CD8-positive, alpha-beta memory T cell (primary cell): ENCODE data around the gene CD164L2. TPM values are rescaled to one million over a fixed set of nuclear protein-coding genes. Genes with fewer than 3 reads are reported as not detected.

ENCODE experiments used
- CTCF ChIA-PET: fragments of 350-600 bp; sonication (Branson Sonifier 250); formaldehyde crosslinking; loops from one replicate; lab custom pipeline; 2021; ENCODE audit warnings: antibody characterized with exemption; lab: Charles Lee
- POLR2A ChIA-PET: fragments of 350-600 bp; sonication (Branson Sonifier 250); formaldehyde crosslinking; loops from one replicate; lab custom pipeline; 2021; ENCODE audit warnings: antibody characterized with exemption; lab: Charles Lee
- DNase-seq, 5 donors: peaks; one replicate each; pipeline versions ENCODE4 v3.0.0 to v3.0.0-alpha.2; 2020 to 2022; ENCODE audit warnings: mixed read lengths in 1 of 5
- H3K27ac ChIP-seq: one replicate; pipeline ENCODE4 v1.7.0; 2013; ENCODE audit warnings: low read depth, mild to moderate bottlenecking, low read length, moderate library complexity
- H3K27me3 ChIP-seq: 2 replicates; pipeline ENCODE4 v1.7.0; 2013; ENCODE audit warnings: low read length, mild to moderate bottlenecking; ENCODE audit not compliant: insufficient read depth, poor library complexity, severe bottlenecking
- H3K36me3 ChIP-seq: 2 replicates; pipeline ENCODE4 v1.7.0; 2013; ENCODE audit warnings: mild to moderate bottlenecking, low read length, moderate library complexity; ENCODE audit not compliant: insufficient read depth
- H3K4me1 ChIP-seq: 2 replicates; pipeline ENCODE4 v1.7.0; 2013; ENCODE audit warnings: mild to moderate bottlenecking, low read length, moderate library complexity; ENCODE audit not compliant: insufficient read depth
- H3K4me3 ChIP-seq: 2 replicates; pipeline ENCODE4 v1.7.0; 2013; ENCODE audit warnings: mild to moderate bottlenecking, low read length
- H3K9me3 ChIP-seq: 2 replicates; pipeline ENCODE4 v1.7.0; 2013; ENCODE audit warnings: mild to moderate bottlenecking, low read length
- H3K27ac Mint-ChIP-seq, 8 donors: one replicate each; pipeline ENCODE4 v1.8.0; 2020 to 2021; ENCODE audit warnings: mixed read lengths in 8 of 8, mild to moderate bottlenecking in 6 of 8, inconsistent platforms in 3 of 8, moderate library complexity in 3 of 8
- H3K27me3 Mint-ChIP-seq, 2 donors: one replicate each; pipeline ENCODE4 v1.8.0; 2020 to 2021; ENCODE audit warnings: mixed read lengths in 2 of 2, mild to moderate bottlenecking in 1 of 2, moderate library complexity in 1 of 2
- H3K36me3 Mint-ChIP-seq, 3 donors: one replicate each; pipeline ENCODE4 v1.8.0; 2020 to 2021; ENCODE audit warnings: mixed read lengths in 3 of 3, inconsistent platforms in 1 of 3, mild to moderate bottlenecking in 1 of 3
- H3K4me1 Mint-ChIP-seq, 3 donors: one replicate each; pipeline ENCODE4 v1.8.0; 2020 to 2021; ENCODE audit warnings: mixed read lengths in 3 of 3, inconsistent platforms in 1 of 3, mild to moderate bottlenecking in 1 of 3
- H3K4me3 Mint-ChIP-seq, 7 donors: one replicate each; pipeline ENCODE4 v1.8.0; 2020 to 2021; ENCODE audit warnings: mixed read lengths in 7 of 7, mild to moderate bottlenecking in 6 of 7, moderate library complexity in 4 of 7, inconsistent platforms in 2 of 7
- H3K9me3 Mint-ChIP-seq, 5 donors: one replicate each; pipeline ENCODE4 v1.8.0; 2020 to 2022; ENCODE audit warnings: mixed read lengths in 5 of 5, mild to moderate bottlenecking in 3 of 5, moderate library complexity in 2 of 5, inconsistent platforms in 1 of 5
- polyA plus RNA-seq: library from polyadenylated mRNA; unstranded; fragments of 300-500 nt; fragmentation: Illumina TruSeq; gene quantifications from one replicate; pipeline ENCODE4 v1.2.3, GENCODE V29; 2021
- total RNA-seq, 2 experiments: library from RNA; stranded (reverse); gene quantifications; one replicate each; pipeline ENCODE4 v1.2.3, GENCODE V29; 2021

The CD164L2 gene
- total and polyA plus RNA-seq, 3 experiments from 2014 or later = not detected

GRCh38 chr1:27427329-27427728 is 44.2 kb upstream of the CD164L2 start:
- ChIA-PET POLR2A (interaction anchor here (1.1 kb wide), 1 partner anchor 9 kb away, joined by 3 read pairs; no protein-coding TSS in a partner anchor), CTCF (interaction anchor here (1.6 kb wide), 1 partner anchor 10 kb away, joined by 4 read pairs; no protein-coding TSS in a partner anchor)
- Mint-ChIP-seq H3K9me3 (no peaks in the 10 kb centered on the region), H3K36me3 (peaks cover 0 to 47% (median 15%) of the 10 kb centered on the region in 3 donors), H3K27me3 (no peaks in the 10 kb centered on the region), H3K27ac (peak overlapping the region in 3 of 8 donors; percentile 44 to 74 (median 68)), H3K4me1 (peaks cover 51 to 79% (median 78%) of the 10 kb centered on the region in 3 donors), H3K4me3 (no peak overlapping the region)
- no peak for DNase-seq
- Histone ChIP-seq H3K27ac (no peak overlapping the region), H3K4me3 (no peak overlapping the region), H3K27me3 (no peaks in the 10 kb centered on the region), H3K9me3 (no peaks in the 10 kb centered on the region), H3K4me1 (peaks cover 78% of the 10 kb centered on the region), H3K36me3 (peaks cover 10% of the 10 kb centered on the region)

GRCh38 chr1:27423709-27424108 is 40.6 kb upstream of the CD164L2 start:
- H3K36me3 Mint-ChIP-seq = peaks cover 0 to 53% (median 14%) of the 10 kb centered on the region in 3 donors
- peaks cover 10% of the 10 kb centered on the region for H3K36me3 ChIP-seq
- peaks cover 71% of the 10 kb centered on the region for H3K4me1 ChIP-seq
- H3K9me3 Mint-ChIP-seq = no peaks in the 10 kb centered on the region
- peaks cover 42 to 72% (median 61%) of the 10 kb centered on the region in 3 donors for H3K4me1 Mint-ChIP-seq
- ChIA-PET POLR2A (interaction anchor here (0.5 kb wide), 1 partner anchor 14 kb away, joined by 3 read pairs; no protein-coding TSS in a partner anchor), CTCF (interaction anchor here (0.6 to 0.9 kb wide), 2 partner anchors 10 to 44 kb away, joined by 3 to 4 read pairs; no protein-coding TSS in a partner anchor)
- no peak overlapping the region for H3K27ac ChIP-seq
- H3K27ac Mint-ChIP-seq = peak overlapping the region in 6 of 8 donors; percentile 19 to 72 (median 58)
- no peaks in the 10 kb centered on the region for H3K27me3 ChIP-seq
- no peaks in the 10 kb centered on the region for H3K9me3 ChIP-seq
- DNase-seq = no peak
- H3K4me3 Mint-ChIP-seq = peak overlapping the region in 1 of 7 donors; percentile 34
- no peak overlapping the region for H3K4me3 ChIP-seq
- H3K27me3 Mint-ChIP-seq = no peaks in the 10 kb centered on the region

DNA sequence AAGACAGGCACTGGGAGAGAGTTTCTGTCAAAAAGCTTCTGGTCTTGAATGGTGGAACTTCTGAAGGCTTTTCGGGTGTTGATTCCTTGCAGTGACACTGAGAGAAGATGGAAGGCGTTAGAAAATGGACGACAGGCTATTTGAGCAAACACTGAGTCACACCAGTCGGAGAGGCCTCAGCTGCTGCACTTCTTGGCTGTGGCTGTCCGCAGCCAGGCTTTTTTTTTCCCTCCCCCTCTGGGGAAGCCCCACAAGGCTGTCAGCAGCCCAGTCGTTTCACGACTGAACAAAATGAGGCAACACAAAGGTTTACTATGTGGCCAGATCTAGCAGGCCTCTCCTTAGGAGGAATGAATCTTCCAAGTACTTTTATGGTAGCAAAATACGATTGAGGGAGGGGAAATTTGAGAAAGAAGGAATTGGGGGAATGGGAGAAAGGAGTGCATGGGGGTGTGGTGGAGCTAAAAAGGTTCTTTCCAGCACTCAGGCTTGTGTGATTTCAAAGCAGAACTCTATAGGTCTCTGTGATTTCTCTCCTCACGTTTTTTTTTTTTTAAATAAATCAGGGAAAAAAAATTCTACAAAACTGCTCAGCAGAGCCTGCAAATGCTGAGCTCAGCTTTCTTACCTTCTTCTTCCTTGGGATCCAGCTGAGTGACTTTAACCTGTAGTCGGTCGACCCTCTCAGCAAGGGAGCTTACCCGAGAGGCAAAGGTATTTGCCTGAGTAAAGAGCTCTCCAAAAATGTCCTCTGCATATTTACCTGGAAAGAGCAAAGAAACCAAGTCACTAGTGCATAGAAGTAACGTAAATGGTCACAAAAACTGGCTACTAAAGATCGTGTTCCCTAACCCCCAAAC is 35.4 kb upstream of the CD164L2 start:
- ChIA-PET POLR2A (no interaction called here), CTCF (interaction anchor here (1.0 kb wide), 1 partner anchor 15 kb away, joined by 4 read pairs; no protein-coding TSS in a partner anchor)
- H3K27me3 ChIP-seq = no peaks in the 10 kb centered on the region
- Mint-ChIP-seq H3K27me3 (no peaks in the 10 kb centered on the region), H3K27ac (peak overlapping the region; percentile 53 to 94 (median 86)), H3K4me3 (peak overlapping the region in 3 of 7 donors; percentile 33 to 46 (median 44)), H3K4me1 (peaks cover 39 to 60% (median 51%) of the 10 kb centered on the region in 3 donors), H3K36me3 (peaks cover 16 to 63% (median 24%) of the 10 kb centered on the region in 3 donors), H3K9me3 (no peaks in the 10 kb centered on the region)
- H3K9me3 ChIP-seq = no peaks in the 10 kb centered on the region
- H3K4me1 ChIP-seq = peaks cover 39% of the 10 kb centered on the region
- DNase-seq = peak in 2 of 5 donors; percentile 21 to 64
- peak overlapping the region; percentile 5 for H3K27ac ChIP-seq
- H3K36me3 ChIP-seq = peaks cover 42% of the 10 kb centered on the region
- H3K4me3 ChIP-seq = no peak overlapping the region

GRCh38 chr1:27417713-27418112 is 34.6 kb upstream of the CD164L2 start:
- Histone ChIP-seq H3K27ac (peak overlapping the region; percentile 5), H3K9me3 (no peaks in the 10 kb centered on the region), H3K36me3 (peaks cover 50% of the 10 kb centered on the region), H3K27me3 (no peaks in the 10 kb centered on the region), H3K4me1 (peaks cover 32% of the 10 kb centered on the region), H3K4me3 (no peak overlapping the region)
- H3K4me1 Mint-ChIP-seq = peaks cover 38 to 57% (median 48%) of the 10 kb centered on the region in 3 donors
- no peaks in the 10 kb centered on the region for H3K27me3 Mint-ChIP-seq
- no peak for DNase-seq
- peaks cover 16 to 71% (median 26%) of the 10 kb centered on the region in 3 donors for H3K36me3 Mint-ChIP-seq
- POLR2A ChIA-PET = interaction anchor here (0.6 kb wide), 1 partner anchor 304 kb away, joined by 7 read pairs; no protein-coding TSS in a partner anchor
- H3K9me3 Mint-ChIP-seq = no peaks in the 10 kb centered on the region
- H3K27ac Mint-ChIP-seq = peak overlapping the region in 6 of 8 donors; percentile 24 to 89 (median 86)
- CTCF ChIA-PET = interaction anchor here (1.4 kb wide), 1 partner anchor 188 kb away, joined by 5 read pairs; no protein-coding TSS in a partner anchor
- H3K4me3 Mint-ChIP-seq = no peak overlapping the region

DNA sequence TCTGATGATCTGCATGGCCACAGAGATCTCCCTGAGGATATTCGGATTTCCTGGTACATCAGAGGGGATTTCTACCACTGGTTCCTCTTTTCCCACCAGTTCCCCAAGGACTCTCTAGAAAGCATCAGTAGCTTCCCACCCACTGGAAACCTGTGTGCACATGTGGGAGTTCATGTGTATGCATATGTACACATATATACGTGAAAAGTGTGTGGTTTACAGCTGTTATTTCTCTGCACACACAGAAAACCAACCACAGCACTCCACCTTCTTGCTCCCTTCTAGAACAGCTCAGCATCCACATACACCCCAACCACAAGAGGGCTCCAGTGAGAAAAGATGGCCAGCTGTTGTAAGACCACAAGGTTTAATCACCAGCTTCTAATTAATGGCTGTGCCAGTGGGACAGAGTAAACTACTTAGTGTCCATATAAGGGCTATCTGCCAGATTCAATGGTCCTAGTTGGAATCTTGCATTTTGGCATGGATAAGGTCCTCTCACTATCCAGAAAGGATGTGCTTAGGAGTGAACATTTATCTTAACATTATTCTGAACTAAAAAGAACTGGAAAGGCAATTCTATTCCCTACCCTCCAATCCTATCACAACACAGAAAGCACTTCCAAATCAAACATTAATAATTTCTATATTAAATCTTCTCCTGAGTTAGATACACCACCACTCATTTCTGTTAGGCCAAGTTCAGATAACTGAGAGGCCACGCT is 33.4 kb upstream of the CD164L2 start:
- Histone ChIP-seq H3K27me3 (no peaks in the 10 kb centered on the region), H3K27ac (no peak overlapping the region), H3K9me3 (no peaks in the 10 kb centered on the region), H3K4me3 (no peak overlapping the region), H3K36me3 (peaks cover 61% of the 10 kb centered on the region), H3K4me1 (peaks cover 23% of the 10 kb centered on the region)
- Mint-ChIP-seq H3K36me3 (peaks cover 16 to 78% (median 26%) of the 10 kb centered on the region in 3 donors), H3K9me3 (no peaks in the 10 kb centered on the region), H3K27ac (peak overlapping the region; percentile 32 to 79 (median 52)), H3K27me3 (no peaks in the 10 kb centered on the region), H3K4me1 (peaks cover 30 to 48% (median 36%) of the 10 kb centered on the region in 3 donors), H3K4me3 (no peak overlapping the region)
- DNase-seq = peak in 3 of 5 donors; percentile 48 to 68 (median 53)
- POLR2A ChIA-PET = no interaction called here
- CTCF ChIA-PET = interaction anchor here (0.7 to 1.4 kb wide), 11 partner anchors 9 to 246 kb away, joined by 3 to 6 read pairs (median 3); no protein-coding TSS in a partner anchor

GRCh38 chr1:27414091-27414490 is 31.0 kb upstream of the CD164L2 start:
- no peak overlapping the region for H3K4me3 Mint-ChIP-seq
- peaks cover 16 to 93% (median 29%) of the 10 kb centered on the region in 3 donors for H3K36me3 Mint-ChIP-seq
- Histone ChIP-seq H3K9me3 (no peaks in the 10 kb centered on the region), H3K27ac (no peak overlapping the region), H3K4me3 (no peak overlapping the region), H3K27me3 (no peaks in the 10 kb centered on the region), H3K36me3 (peaks cover 75% of the 10 kb centered on the region), H3K4me1 (peaks cover 6% of the 10 kb centered on the region)
- ChIA-PET POLR2A (no interaction called here), CTCF (interaction anchor here (1.0 to 1.2 kb wide), 3 partner anchors 10 to 48 kb away, joined by 4 to 5 read pairs (median 4); partner anchors contain the start of gene MAP3K6)
- no peaks in the 10 kb centered on the region for H3K9me3 Mint-ChIP-seq
- peak overlapping the region in 2 of 8 donors; percentile 15 to 52 for H3K27ac Mint-ChIP-seq
- no peaks in the 10 kb centered on the region for H3K27me3 Mint-ChIP-seq
- peaks cover 27 to 34% (median 32%) of the 10 kb centered on the region in 3 donors for H3K4me1 Mint-ChIP-seq
- no peak for DNase-seq

DNA sequence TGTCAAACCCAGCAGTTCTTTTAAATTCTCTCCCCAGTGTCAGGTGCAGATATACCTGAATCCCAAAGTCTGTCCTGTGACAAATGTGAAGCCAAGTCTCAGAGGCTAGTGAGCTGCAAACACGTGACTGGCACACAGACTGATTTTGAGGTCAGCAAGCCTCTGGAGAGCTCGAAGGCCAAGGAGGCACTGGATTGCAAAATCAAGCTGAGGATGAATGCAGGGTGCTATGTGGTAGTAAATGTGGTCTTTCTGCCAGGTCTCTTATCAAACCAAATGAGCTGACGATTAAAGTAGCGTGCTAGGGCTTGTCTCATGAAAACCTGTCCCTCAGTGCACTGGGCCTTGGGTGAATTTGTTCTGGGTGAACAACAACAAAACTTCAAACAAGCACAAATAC is 29.9 kb upstream of the CD164L2 start:
- no peaks in the 10 kb centered on the region for H3K9me3 Mint-ChIP-seq
- POLR2A ChIA-PET = interaction anchor here (1.3 kb wide), 1 partner anchor 17 kb away, joined by 4 read pairs; no protein-coding TSS in a partner anchor
- H3K36me3 Mint-ChIP-seq = peaks cover 16 to 92% (median 24%) of the 10 kb centered on the region in 3 donors

More for the DNA sequence above, 29.9 kb upstream of the CD164L2 start:
- DNase-seq = no peak
- Histone ChIP-seq H3K4me1 (peaks cover 4% of the 10 kb centered on the region), H3K4me3 (no peak overlapping the region), H3K27me3 (no peaks in the 10 kb centered on the region), H3K9me3 (no peaks in the 10 kb centered on the region), H3K36me3 (peaks cover 78% of the 10 kb centered on the region), H3K27ac (no peak overlapping the region)
- Mint-ChIP-seq H3K27me3 (no peaks in the 10 kb centered on the region), H3K4me3 (no peak overlapping the region), H3K27ac (peak overlapping the region in 3 of 8 donors; percentile 36 to 91 (median 48)), H3K4me1 (peaks cover 18 to 23% (median 22%) of the 10 kb centered on the region in 3 donors)
- CTCF ChIA-PET = interaction anchor here (1.2 kb wide), 1 partner anchor 47 kb away, joined by 5 read pairs; the partner anchor contains the start of gene MAP3K6
